A549 (cell line): Measurements from ENCODE around the gene MCRIP1. TPM values are rescaled to one million over a fixed set of nuclear protein-coding genes. Genes with fewer than 3 reads are reported as not detected.

Experiments used
- ATAC-seq, 2 experiments: fragments of 200-7000 bp in 1 of 2; fragments of >200 bp in 1 of 2; cut with Nextera tagmentation in 1 of 2; cut with Tn5 transposase in 1 of 2; 3 replicates each; pipeline versions ENCODE4 v1.8.0 to v1.9.1; 2018 to 2020; ENCODE audit warnings: mild to moderate bottlenecking in 1 of 2, moderate library complexity in 1 of 2
- CTCF ChIA-PET: fragments of 300-600 bp; sonication (Branson Sonifier 250); formaldehyde crosslinking; extraction: SDS; loops from one replicate; lab custom pipeline; 2021; ENCODE audit warnings: antibody characterized with exemption, inconsistent platforms; lab: Yijun Ruan, JAX
- POLR2A ChIA-PET: fragments of 350-600 bp; formaldehyde crosslinking; extraction: SDS; loops from one replicate; lab custom pipeline; 2021; ENCODE audit warnings: antibody characterized with exemption, inconsistent platforms; lab: Yijun Ruan, JAX
- DNase-seq, 2 experiments: peaks; one replicate each; pipeline versions ENCODE4 v3.0.0 to v3.0.0-alpha.2; 2011 to 2016; ENCODE audit warnings: low read depth in 1 of 2, low spot score in 1 of 2
- FAIRE-seq: peaks from 2 replicates; lab custom pipeline; 2011; peaks lifted over from hg19 to GRCh38; lab: Jason Lieb, UNC
- H3K27ac ChIP-seq, 2 experiments: fragments of >200 bp; sonication (Bioruptor Twin); formaldehyde crosslinking; 3 replicates each; pipeline ENCODE4 v1.5.1; 2016 to 2017
- H3K4me1 ChIP-seq: fragments of >200 bp; sonication (Bioruptor Twin); formaldehyde crosslinking; 3 replicates; pipeline ENCODE4 v1.6.1; 2016
- H3K4me2 ChIP-seq: fragments of >200 bp; sonication (Bioruptor Twin); formaldehyde crosslinking; 3 replicates; pipeline ENCODE4 v1.6.1; 2016
- H3K4me3 ChIP-seq: fragments of >200 bp; sonication (Bioruptor Twin); formaldehyde crosslinking; 3 replicates; pipeline ENCODE4 v1.5.1; 2016
- H3K9me3 ChIP-seq: fragments of >200 bp; sonication (Bioruptor Twin); formaldehyde crosslinking; 3 replicates; pipeline ENCODE4 v1.6.1; 2016
- BHLHE40 ChIP-seq: IDR thresholded peaks from 2 replicates; pipeline ENCODE4 v1.6.1; 2012; ENCODE audit warnings: low read depth, low read length, inconsistent platforms
- CHD2 ChIP-seq: fragments of 150-350 bp; IDR thresholded peaks from 2 replicates; pipeline ENCODE4 v1.6.1; 2014; ENCODE audit warnings: low read length; ENCODE audit not compliant: partially characterized antibody
- CHD4 ChIP-seq: fragments of 200-600 bp; sonication (generic); IDR thresholded peaks from 2 replicates; pipeline ENCODE4 v1.6.1; 2016; ENCODE audit warnings: antibody characterized with exemption, mild to moderate bottlenecking, borderline replicate concordance
- EHF ChIP-seq: fragments of 250-450 bp; sonication (Bioruptor Pico); IDR thresholded peaks from 2 replicates; pipeline ENCODE4 v1.5.0; 2020; ENCODE audit warnings: mild to moderate bottlenecking
- EHMT2 ChIP-seq: fragments of 200-600 bp; sonication (generic); IDR thresholded peaks from 2 replicates; pipeline ENCODE4 v1.6.1; 2016; ENCODE audit warnings: antibody characterized with exemption, low read depth, mild to moderate bottlenecking, moderate library complexity
- EP300 ChIP-seq, 2 experiments: fragments of >200 bp; sonication (Bioruptor Twin); formaldehyde crosslinking; IDR thresholded peaks; 2 replicates in 1 of 2; 3 replicates in 1 of 2; pipeline ENCODE4 v1.6.1; 2016 to 2017
- FOXS1 ChIP-seq: fragments of 250-450 bp; sonication (Bioruptor Pico); IDR thresholded peaks from 2 replicates; pipeline ENCODE4 v1.5.0; 2020; ENCODE audit warnings: mild to moderate bottlenecking, moderate library complexity
- GATA3 ChIP-seq: IDR thresholded peaks from 2 replicates; pipeline ENCODE4 v1.6.1; 2012; ENCODE audit warnings: borderline replicate concordance
- HDAC2 ChIP-seq: fragments of 200-600 bp; sonication (generic); IDR thresholded peaks from 2 replicates; pipeline ENCODE4 v1.6.1; 2016
- HEYL ChIP-seq: fragments of 250-450 bp; sonication (Bioruptor Pico); IDR thresholded peaks from 2 replicates; pipeline ENCODE4 v1.8.0; 2021; ENCODE audit warnings: mild to moderate bottlenecking, moderate library complexity
- HOXB13 ChIP-seq: fragments of 250-450 bp; sonication (Bioruptor Pico); IDR thresholded peaks from 2 replicates; pipeline ENCODE4 v1.5.0; 2020; ENCODE audit warnings: low read depth, mild to moderate bottlenecking, moderate library complexity
- HOXB5 ChIP-seq: fragments of 250-450 bp; sonication (Bioruptor Pico); IDR thresholded peaks from 2 replicates; pipeline ENCODE4 v1.5.0; 2020; ENCODE audit warnings: mild to moderate bottlenecking, moderate library complexity
- KDM1A ChIP-seq: fragments of 200-600 bp; sonication (generic); IDR thresholded peaks from 2 replicates; pipeline ENCODE4 v1.6.1; 2016; ENCODE audit warnings: low read depth, mild to moderate bottlenecking
- KDM5A ChIP-seq: fragments of 200-600 bp; sonication (generic); IDR thresholded peaks from 2 replicates; pipeline ENCODE4 v1.6.1; 2016; ENCODE audit warnings: antibody characterized with exemption, mild to moderate bottlenecking
- MAFK ChIP-seq: fragments of 450-650 bp; IDR thresholded peaks from 2 replicates; pipeline ENCODE4 v1.6.1; 2014; ENCODE audit not compliant: partially characterized antibody
- NR3C1 ChIP-seq: fragments of >200 bp; sonication (Bioruptor Twin); formaldehyde crosslinking; IDR thresholded peaks from 3 replicates; pipeline ENCODE4 v1.6.1; 2017
- PHF8 ChIP-seq: fragments of 200-600 bp; sonication (generic); IDR thresholded peaks from 2 replicates; pipeline ENCODE4 v1.6.1; 2016; ENCODE audit warnings: low read depth, mild to moderate bottlenecking, antibody characterized with exemption, moderate library complexity, borderline replicate concordance
- RAD21 ChIP-seq, 2 experiments: fragments of >200 bp in 1 of 2; sonication (Bioruptor Twin) in 1 of 2; formaldehyde crosslinking in 1 of 2; IDR thresholded peaks in 1 of 2; conservative IDR thresholded peaks in 1 of 2; 2 replicates in 1 of 2; 3 replicates in 1 of 2; pipeline ENCODE4 v1.6.1; 2012 to 2018; ENCODE audit warnings: inconsistent platforms in 1 of 2
- RCOR1 ChIP-seq: fragments of 150-350 bp; IDR thresholded peaks from 2 replicates; pipeline ENCODE4 v1.6.1; 2014; ENCODE audit warnings: antibody characterized with exemption, low read length, low read depth
- SMC3 ChIP-seq: fragments of >200 bp; sonication (Bioruptor Twin); formaldehyde crosslinking; IDR thresholded peaks from 3 replicates; pipeline ENCODE4 v1.6.1; 2018; ENCODE audit warnings: inconsistent platforms
- TFCP2L1 ChIP-seq: fragments of 250-450 bp; sonication (Bioruptor Pico); IDR thresholded peaks from 2 replicates; pipeline ENCODE4 v1.5.0; 2021; ENCODE audit warnings: mild to moderate bottlenecking
- ZC3H11A ChIP-seq: fragments of 450-650 bp; IDR thresholded peaks from 2 replicates; pipeline ENCODE4 v1.6.1; 2014; ENCODE audit warnings: antibody characterized with exemption, mild to moderate bottlenecking
- ZFP36 ChIP-seq: fragments of 450-650 bp; IDR thresholded peaks from 2 replicates; pipeline ENCODE4 v1.6.1; 2014; ENCODE audit warnings: borderline replicate concordance; ENCODE audit not compliant: partially characterized antibody
- ZNF302 ChIP-seq: fragments of 250-450 bp; sonication (Bioruptor Pico); IDR thresholded peaks from 2 replicates; pipeline ENCODE4 v1.9.0; 2021; ENCODE audit warnings: inconsistent platforms, mild to moderate bottlenecking, moderate library complexity
- WGBS: methylation state at CpG from one replicate; pipeline ENCODE4 v1.1.6; 2017; ENCODE audit errors: missing lambda C conversion rate; 5-methylcytosine and 5-hydroxymethylcytosine counted together
- polyA plus RNA-seq, 4 experiments: library from polyadenylated mRNA; depleted of rRNA in 3 of 4; stranded (reverse); fragments of >200 nt; fragmentation: RNase III in 1 of 4; extraction: RNeasy Plus Mini Kit Qiagen cat#74134 plus additional on column Dnase treatment in 1 of 4; gene quantifications; 2 replicates in 3 of 4; 3 replicates in 1 of 4; pipeline ENCODE4 v1.2.3, GENCODE V29; 2011 to 2017
- TF ChIP-seq, protein P1 (sequence below): fragments of 150-350 bp; IDR thresholded peaks from 2 replicates; pipeline ENCODE4 v1.6.1; 2014; ENCODE audit warnings: low read depth, mild to moderate bottlenecking, low read length
- TF ChIP-seq, protein P2 (sequence below): fragments of >200 bp; sonication (Bioruptor Twin); formaldehyde crosslinking; IDR thresholded peaks from 2 replicates; pipeline ENCODE4 v1.6.1; 2016
- TF ChIP-seq, protein P3 (sequence below): IDR thresholded peaks from 2 replicates; pipeline ENCODE4 v1.6.1; 2012
- TF ChIP-seq, protein P4 (sequence below): fragments of 250-450 bp; sonication (Bioruptor Pico); IDR thresholded peaks from 2 replicates; pipeline ENCODE4 v1.5.0; 2021; ENCODE audit warnings: mild to moderate bottlenecking, moderate library complexity, borderline replicate concordance

The MCRIP1 gene
- polyA plus RNA-seq, 2 of the 4 experiments (the other 2 are of a cell fraction), result 32.0 to 51.0 TPM

DNA sequence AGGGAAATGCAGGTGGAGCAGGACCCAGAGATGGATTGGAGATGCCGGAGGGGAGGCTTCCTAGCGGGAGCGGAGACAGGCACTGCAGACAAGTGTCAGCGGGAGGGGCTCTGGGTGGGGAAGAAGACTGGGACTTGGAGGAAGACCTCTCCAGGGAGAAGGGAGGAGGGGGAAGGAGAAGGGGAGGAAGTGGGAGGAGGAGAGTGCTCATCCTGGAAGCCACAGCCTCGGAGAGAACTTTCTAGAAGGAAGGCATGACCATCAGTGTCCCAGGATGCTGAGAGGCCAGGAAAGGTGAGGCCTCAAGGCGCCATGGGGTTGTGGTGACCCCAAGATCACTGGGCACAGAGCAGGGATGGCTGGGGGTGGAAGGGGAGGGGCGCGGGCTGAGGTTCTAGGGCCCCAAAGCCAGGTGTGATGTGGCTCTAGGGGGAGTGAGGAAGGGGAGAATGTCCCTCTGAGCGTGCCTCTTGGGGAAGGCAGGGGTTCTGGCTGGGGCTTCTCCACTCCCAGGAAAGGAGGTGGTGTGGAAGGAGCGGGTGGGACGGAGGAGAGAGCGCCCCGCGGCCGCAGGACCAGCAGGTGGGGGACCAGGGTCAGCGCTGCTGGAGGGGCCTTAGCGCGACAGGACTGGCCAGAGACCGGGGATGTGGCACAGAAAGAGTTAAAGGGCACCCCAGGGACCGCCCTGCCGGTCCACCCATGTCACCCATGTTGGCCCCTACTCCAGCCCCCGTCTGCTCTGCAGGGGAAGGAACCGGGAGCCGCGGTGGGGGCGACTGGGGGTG is 30.0 kb downstream of the MCRIP1 start:
- Histone ChIP-seq H3K4me3 (peak overlapping the region; percentile 42; the same call in 2 of the 3 replicates), H3K9me3 (no peaks in the 10 kb centered on the region), H3K4me2 (peak overlapping the region; percentile 97), H3K27ac (no peak overlapping the region; a peak in 1 of 6 replicates), H3K4me1 (peaks cover 36% of the 10 kb centered on the region)
- DNase-seq (no peak), ATAC-seq (no peak), FAIRE-seq (no peak)
- WGBS, result 54% methylated on average over 26 of the region's 26 CpGs
- CTCF ChIA-PET, result no interaction called here
- POLR2A ChIA-PET, result no interaction called here
- TF ChIP-seq BHLHE40, result no peak
- TF ChIP-seq KDM1A, result no peak
- TF ChIP-seq HDAC2, result no peak
- no peak for TF ChIP-seq ZFP36
- TF ChIP-seq EP300 (IDR thresholded peaks at IDR 0.05), result no peak
- TF ChIP-seq GATA3, result no peak
- TF ChIP-seq EHMT2, result no peak
- TF ChIP-seq NR3C1, result no peak
- no peak for TF ChIP-seq RCOR1
- no peak for TF ChIP-seq ZNF302
- TF ChIP-seq ZC3H11A, result no peak

DNA sequence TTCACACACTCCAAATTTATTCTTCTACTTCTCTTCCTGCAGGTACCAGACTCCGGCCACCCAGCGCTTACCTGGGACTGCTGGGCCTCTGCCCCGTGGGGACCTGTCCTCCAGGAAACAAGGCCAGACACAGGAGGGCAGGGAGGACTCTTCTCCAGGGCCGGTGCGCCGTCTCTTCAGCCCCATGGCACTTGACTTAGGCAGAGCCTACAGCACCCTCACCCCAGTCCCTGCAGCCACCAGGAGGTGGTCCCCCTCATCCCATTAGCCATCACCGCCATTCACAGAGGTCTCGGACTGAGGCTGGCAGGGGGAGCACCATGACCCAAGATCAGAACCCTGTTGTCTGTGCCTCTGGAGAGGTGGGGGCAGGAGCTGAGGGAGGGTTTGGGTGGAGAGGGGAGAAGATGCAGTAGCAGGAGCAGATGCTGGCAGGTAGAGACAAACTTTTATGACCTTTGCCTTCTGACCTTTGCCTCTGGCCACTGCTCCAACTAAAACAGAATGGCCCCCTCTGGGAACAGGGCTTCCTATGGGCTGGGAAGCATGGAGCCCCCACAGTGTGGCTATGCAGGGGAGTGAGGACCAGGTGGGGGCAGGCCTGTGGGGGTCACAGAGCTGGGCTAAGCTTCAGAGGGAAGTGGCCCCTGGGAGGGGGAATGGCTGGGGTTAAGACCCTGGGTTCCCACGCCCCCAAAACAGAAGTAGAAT is 30.9 kb downstream of the MCRIP1 start:
- Histone ChIP-seq H3K9me3 (no peaks in the 10 kb centered on the region), H3K4me1 (peaks cover 36% of the 10 kb centered on the region), H3K4me3 (no peak overlapping the region), H3K27ac (no peak overlapping the region)
- CTCF ChIA-PET, result interaction anchor here (1.1 to 1.6 kb wide), 3 partner anchors 8 to 70 kb away, joined by 4 to 6 read pairs (median 4); no protein-coding TSS in a partner anchor
- FAIRE-seq (no peak), DNase-seq (no peak)
- POLR2A ChIA-PET, result no interaction called here
- TF ChIP-seq, protein P1, sequence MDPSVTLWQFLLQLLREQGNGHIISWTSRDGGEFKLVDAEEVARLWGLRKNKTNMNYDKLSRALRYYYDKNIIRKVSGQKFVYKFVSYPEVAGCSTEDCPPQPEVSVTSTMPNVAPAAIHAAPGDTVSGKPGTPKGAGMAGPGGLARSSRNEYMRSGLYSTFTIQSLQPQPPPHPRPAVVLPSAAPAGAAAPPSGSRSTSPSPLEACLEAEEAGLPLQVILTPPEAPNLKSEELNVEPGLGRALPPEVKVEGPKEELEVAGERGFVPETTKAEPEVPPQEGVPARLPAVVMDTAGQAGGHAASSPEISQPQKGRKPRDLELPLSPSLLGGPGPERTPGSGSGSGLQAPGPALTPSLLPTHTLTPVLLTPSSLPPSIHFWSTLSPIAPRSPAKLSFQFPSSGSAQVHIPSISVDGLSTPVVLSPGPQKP, result no peak
- no peak for TF ChIP-seq FOXS1 (CRISPR knock-in tag)
- no peak for TF ChIP-seq EHF (CRISPR knock-in tag)
- TF ChIP-seq HOXB5 (CRISPR knock-in tag), result no peak
- no peak for TF ChIP-seq SMC3
- TF ChIP-seq, all 56 proteins: peak for 0
- no peak overlapping the region for H3K4me2 ChIP-seq
- ATAC-seq, result no peak
- WGBS, result 75% methylated on average over 9 of the region's 9 CpGs

DNA sequence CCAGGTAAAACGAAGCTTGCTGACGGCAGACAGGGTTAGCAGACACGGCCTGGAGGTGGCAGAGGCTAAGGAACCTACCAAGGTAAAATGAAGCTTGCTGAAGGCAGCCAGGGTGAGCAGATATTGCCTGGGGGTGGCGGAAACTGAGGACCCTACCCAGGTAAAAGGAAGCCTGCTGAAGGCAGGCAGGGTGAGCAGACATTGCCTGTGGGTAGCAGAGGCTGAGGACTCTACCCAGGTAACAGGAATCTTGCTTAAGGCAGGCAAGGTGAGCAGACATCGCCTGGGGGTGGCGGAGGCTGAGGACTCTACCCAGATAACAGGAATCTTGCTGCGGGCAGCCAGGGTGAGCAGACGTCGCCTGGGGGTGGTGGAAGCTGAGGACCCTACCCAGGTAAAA is 31.8 kb downstream of the MCRIP1 start:
- no peaks in the 10 kb centered on the region for H3K9me3 ChIP-seq
- CTCF ChIA-PET, result interaction anchor here (0.7 to 1.6 kb wide), 5 partner anchors 9 to 70 kb away, joined by 3 to 6 read pairs (median 4); no protein-coding TSS in a partner anchor
- TF ChIP-seq KDM1A (no peak), EP300 (IDR thresholded peaks at IDR 0.05) (no peak), MAFK (no peak), HDAC2 (no peak), CHD2 (no peak), PHF8 (no peak), ZC3H11A (no peak), HEYL (CRISPR knock-in tag) (no peak), TFCP2L1 (CRISPR knock-in tag) (no peak), RAD21 (conservative IDR thresholded peaks at IDR 0.05 in 1 of 2, IDR thresholded peaks at IDR 0.05 in 1 of 2) (no peak), CHD4 (no peak), KDM5A (no peak), NR3C1 (no peak), HOXB13 (CRISPR knock-in tag) (no peak)
- TF ChIP-seq, protein P2, sequence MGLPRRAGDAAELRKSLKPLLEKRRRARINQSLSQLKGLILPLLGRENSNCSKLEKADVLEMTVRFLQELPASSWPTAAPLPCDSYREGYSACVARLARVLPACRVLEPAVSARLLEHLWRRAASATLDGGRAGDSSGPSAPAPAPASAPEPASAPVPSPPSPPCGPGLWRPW, result no peak
- TF ChIP-seq, protein P3, sequence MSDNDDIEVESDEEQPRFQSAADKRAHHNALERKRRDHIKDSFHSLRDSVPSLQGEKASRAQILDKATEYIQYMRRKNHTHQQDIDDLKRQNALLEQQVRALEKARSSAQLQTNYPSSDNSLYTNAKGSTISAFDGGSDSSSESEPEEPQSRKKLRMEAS, result no peak
- TF ChIP-seq, protein P4, sequence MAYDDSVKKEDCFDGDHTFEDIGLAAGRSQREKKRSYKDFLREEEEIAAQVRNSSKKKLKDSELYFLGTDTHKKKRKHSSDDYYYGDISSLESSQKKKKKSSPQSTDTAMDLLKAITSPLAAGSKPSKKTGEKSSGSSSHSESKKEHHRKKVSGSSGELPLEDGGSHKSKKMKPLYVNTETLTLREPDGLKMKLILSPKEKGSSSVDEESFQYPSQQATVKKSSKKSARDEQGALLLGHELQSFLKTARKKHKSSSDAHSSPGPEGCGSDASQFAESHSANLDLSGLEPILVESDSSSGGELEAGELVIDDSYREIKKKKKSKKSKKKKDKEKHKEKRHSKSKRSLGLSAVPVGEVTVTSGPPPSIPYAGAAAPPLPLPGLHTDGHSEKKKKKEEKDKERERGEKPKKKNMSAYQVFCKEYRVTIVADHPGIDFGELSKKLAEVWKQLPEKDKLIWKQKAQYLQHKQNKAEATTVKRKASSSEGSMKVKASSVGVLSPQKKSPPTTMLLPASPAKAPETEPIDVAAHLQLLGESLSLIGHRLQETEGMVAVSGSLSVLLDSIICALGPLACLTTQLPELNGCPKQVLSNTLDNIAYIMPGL (CRISPR knock-in tag), result no peak
- H3K4me3 ChIP-seq, result no peak overlapping the region
- WGBS, result 89% methylated on average over 9 of the region's 9 CpGs
- H3K4me2 ChIP-seq, result no peak overlapping the region
- no peak for ATAC-seq
- DNase-seq, result no peak
- no peak overlapping the region for H3K27ac ChIP-seq
- FAIRE-seq, result no peak
- peaks cover 27% of the 10 kb centered on the region for H3K4me1 ChIP-seq
- POLR2A ChIA-PET, result no interaction called here
